Measurements from ENCODE around the gene PTGER1.

Gene PTGER1

GRCh38 chr19:14479975-14480699 lies 5.0 kb upstream of the PTGER1 start:
- H3K4me2 ChIP-seq (ENCODE audit: low read length) = peak overlapping the region; percentile 63

GRCh38 chr19:14479309-14479974 lies 4.3 kb upstream of the PTGER1 start:
- Histone ChIP-seq H3K27ac (ENCODE audit: low read depth, low read length) (no peak overlapping the region), H4K20me1 (ENCODE audit: control insufficient read depth, insufficient read depth, low read depth, low read length) (no peaks in the 10 kb centered on the region; the same call in 1 of the 2 replicates), H3K36me3 (ENCODE audit: control insufficient read depth, low read length) (no peaks in the 10 kb centered on the region), H3K4me3 (ENCODE audit: low read length) (no peak overlapping the region), H3K79me2 (ENCODE audit: control insufficient read depth, low read length) (no peaks in the 10 kb centered on the region), H3K4me1 (ENCODE audit: control insufficient read depth, low read length) (peaks cover 22% of the 10 kb centered on the region), H3K9me2 (replicated peaks; ENCODE audit: control insufficient read depth, low read length) (no peaks in the 10 kb centered on the region), H3K4me2 (ENCODE audit: low read length) (peak overlapping the region; percentile 63), H3K9me3 (ENCODE audit: control insufficient read depth, insufficient read depth, low read length) (no peaks in the 10 kb centered on the region), H3F3A (ENCODE audit: control insufficient read depth, insufficient read depth) (no peaks in the 10 kb centered on the region), H3K27me3 (ENCODE audit: control insufficient read depth, low read length) (peaks cover 8% of the 10 kb centered on the region; the same call in 1 of the 2 replicates)
- no peak for TF ChIP-seq CTCF (IDR thresholded peaks at IDR 0.05; ENCODE audit: low read depth, low read length, poor library complexity, severe bottlenecking)
- TF ChIP-seq EZH2phosphoT487 (IDR thresholded peaks at IDR 0.05; ENCODE audit: borderline replicate concordance, low read length) = no peak

More at GRCh38 chr19:14479975-14480699, 5.0 kb upstream of the PTGER1 start:
- H3F3A ChIP-seq (ENCODE audit: control insufficient read depth, insufficient read depth) = no peaks in the 10 kb centered on the region
- no peaks in the 10 kb centered on the region for H3K9me2 ChIP-seq (replicated peaks; ENCODE audit: control insufficient read depth, low read length)
- H3K27me3 ChIP-seq (ENCODE audit: control insufficient read depth, low read length) = peaks cover 8% of the 10 kb centered on the region; the same call in 1 of the 2 replicates
- H3K27ac ChIP-seq (ENCODE audit: low read depth, low read length) = no peak overlapping the region
- H4K20me1 ChIP-seq (ENCODE audit: control insufficient read depth, insufficient read depth, low read depth, low read length) = no peaks in the 10 kb centered on the region
- peaks cover 18% of the 10 kb centered on the region for H3K4me1 ChIP-seq (ENCODE audit: control insufficient read depth, low read length)
- H3K9me3 ChIP-seq (ENCODE audit: control insufficient read depth, insufficient read depth, low read length) = no peaks in the 10 kb centered on the region
- no peaks in the 10 kb centered on the region for H3K79me2 ChIP-seq (ENCODE audit: control insufficient read depth, low read length)
- TF ChIP-seq EZH2phosphoT487 (IDR thresholded peaks at IDR 0.05; ENCODE audit: borderline replicate concordance, low read length) = no peak
- peak; percentile 99 for TF ChIP-seq CTCF (IDR thresholded peaks at IDR 0.05; ENCODE audit: low read depth, low read length, poor library complexity, severe bottlenecking)
- no peaks in the 10 kb centered on the region for H3K36me3 ChIP-seq (ENCODE audit: control insufficient read depth, low read length)
- peak overlapping the region; percentile 53 for H3K4me3 ChIP-seq (ENCODE audit: low read length)

GRCh38 chr19:14478113-14478545 lies 3.0 kb upstream of the PTGER1 start:
- H3K9me3 ChIP-seq (ENCODE audit: control insufficient read depth, insufficient read depth, low read length) = no peaks in the 10 kb centered on the region
- H3K79me2 ChIP-seq (ENCODE audit: control insufficient read depth, low read length) = no peaks in the 10 kb centered on the region
- no peaks in the 10 kb centered on the region for H3K9me2 ChIP-seq (replicated peaks; ENCODE audit: control insufficient read depth, low read length)
- H4K20me1 ChIP-seq (ENCODE audit: control insufficient read depth, insufficient read depth, low read depth, low read length) = no peaks in the 10 kb centered on the region; the same call in 1 of the 2 replicates
- H3K4me2 ChIP-seq (ENCODE audit: low read length) = no peak overlapping the region
- no peak overlapping the region for H3K4me3 ChIP-seq (ENCODE audit: low read length)
- no peaks in the 10 kb centered on the region for H3K36me3 ChIP-seq (ENCODE audit: control insufficient read depth, low read length)
- peaks cover 22% of the 10 kb centered on the region for H3K4me1 ChIP-seq (ENCODE audit: control insufficient read depth, low read length)
- peaks cover 8% of the 10 kb centered on the region; the same call in 1 of the 2 replicates for H3K27me3 ChIP-seq (ENCODE audit: control insufficient read depth, low read length)
- TF ChIP-seq EZH2phosphoT487 (IDR thresholded peaks at IDR 0.05; ENCODE audit: borderline replicate concordance, low read length) (no peak), CTCF (IDR thresholded peaks at IDR 0.05; ENCODE audit: low read depth, low read length, poor library complexity, severe bottlenecking) (no peak)
- no peaks in the 10 kb centered on the region for H3F3A ChIP-seq (ENCODE audit: control insufficient read depth, insufficient read depth)
- H3K27ac ChIP-seq (ENCODE audit: low read depth, low read length) = no peak overlapping the region
